ENCODE measurements around the gene TUBB3. TPM values are rescaled to one million over a fixed set of nuclear protein-coding genes. Genes with fewer than 3 reads are reported as not detected.
A peak's percentile ranks its signal among the peaks of the same experiment; 100 is the strongest.

The TUBB3 gene
- total RNA-seq, 4 donors from 2014 or later: 2.2 to 9.6 (median 8.0) TPM; not detected in 1

DNA sequence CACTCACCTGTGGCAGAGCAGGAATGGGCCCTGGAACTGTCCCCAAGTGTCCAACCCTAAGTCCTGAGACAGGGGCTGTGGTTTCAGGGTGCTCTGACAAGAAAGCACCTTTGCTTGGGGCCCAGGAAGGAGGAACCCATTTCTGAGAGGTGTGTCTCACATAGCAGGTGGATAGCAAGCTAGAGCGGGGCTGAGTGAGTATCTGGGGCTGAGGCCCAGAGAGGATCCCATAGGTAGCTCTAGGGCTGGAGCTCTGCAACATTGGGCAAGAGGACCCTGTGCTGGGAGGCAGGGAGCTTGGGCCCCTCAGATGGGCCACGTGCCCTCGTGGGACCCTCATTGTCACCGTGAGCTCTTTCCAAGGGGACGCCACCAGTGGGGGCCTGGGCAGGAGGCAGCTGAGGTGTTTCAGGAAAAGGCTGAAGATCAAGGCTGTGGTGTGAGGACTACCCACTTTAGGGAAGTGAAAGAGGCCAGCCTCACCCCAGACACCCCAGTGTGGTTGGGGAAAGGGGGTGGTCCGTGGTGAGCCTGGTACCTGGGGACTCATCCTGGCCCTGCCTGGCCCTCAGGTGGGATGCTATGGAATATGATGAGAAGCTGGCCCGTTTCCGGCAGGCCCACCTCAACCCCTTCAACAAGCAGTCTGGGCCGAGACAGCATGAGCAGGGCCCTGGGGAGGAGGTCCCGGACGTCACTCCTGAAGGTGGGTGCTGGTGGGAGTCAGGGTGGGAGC is 30.7 kb downstream of the TUBB3 start:
- intact Hi-C loops (cut with DNase I): no loop called here
- WGBS, 2 donors: 80 to 86% methylated on average over 2 to 9 of the region's 11 CpGs
- H3K9me3 ChIP-seq: no peaks in the 10 kb centered on the region
- no peak overlapping the region for H3K27ac ChIP-seq
- H3K4me3 ChIP-seq: no peak overlapping the region
- H3K36me3 ChIP-seq: peaks cover 0 to 48% (median 6%) of the 10 kb centered on the region in 3 donors
- TF ChIP-seq, protein P1, sequence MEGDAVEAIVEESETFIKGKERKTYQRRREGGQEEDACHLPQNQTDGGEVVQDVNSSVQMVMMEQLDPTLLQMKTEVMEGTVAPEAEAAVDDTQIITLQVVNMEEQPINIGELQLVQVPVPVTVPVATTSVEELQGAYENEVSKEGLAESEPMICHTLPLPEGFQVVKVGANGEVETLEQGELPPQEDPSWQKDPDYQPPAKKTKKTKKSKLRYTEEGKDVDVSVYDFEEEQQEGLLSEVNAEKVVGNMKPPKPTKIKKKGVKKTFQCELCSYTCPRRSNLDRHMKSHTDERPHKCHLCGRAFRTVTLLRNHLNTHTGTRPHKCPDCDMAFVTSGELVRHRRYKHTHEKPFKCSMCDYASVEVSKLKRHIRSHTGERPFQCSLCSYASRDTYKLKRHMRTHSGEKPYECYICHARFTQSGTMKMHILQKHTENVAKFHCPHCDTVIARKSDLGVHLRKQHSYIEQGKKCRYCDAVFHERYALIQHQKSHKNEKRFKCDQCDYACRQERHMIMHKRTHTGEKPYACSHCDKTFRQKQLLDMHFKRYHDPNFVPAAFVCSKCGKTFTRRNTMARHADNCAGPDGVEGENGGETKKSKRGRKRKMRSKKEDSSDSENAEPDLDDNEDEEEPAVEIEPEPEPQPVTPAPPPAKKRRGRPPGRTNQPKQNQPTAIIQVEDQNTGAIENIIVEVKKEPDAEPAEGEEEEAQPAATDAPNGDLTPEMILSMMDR (IDR thresholded peaks at IDR 0.05): no peak
- TF ChIP-seq POLR2A (IDR thresholded peaks at IDR 0.05): no peak
- peaks cover 8 to 23% (median 9%) of the 10 kb centered on the region in 3 donors for H3K4me1 ChIP-seq
- H3K27me3 ChIP-seq: no peaks in the 10 kb centered on the region
- DNase-seq: no peak

DNA sequence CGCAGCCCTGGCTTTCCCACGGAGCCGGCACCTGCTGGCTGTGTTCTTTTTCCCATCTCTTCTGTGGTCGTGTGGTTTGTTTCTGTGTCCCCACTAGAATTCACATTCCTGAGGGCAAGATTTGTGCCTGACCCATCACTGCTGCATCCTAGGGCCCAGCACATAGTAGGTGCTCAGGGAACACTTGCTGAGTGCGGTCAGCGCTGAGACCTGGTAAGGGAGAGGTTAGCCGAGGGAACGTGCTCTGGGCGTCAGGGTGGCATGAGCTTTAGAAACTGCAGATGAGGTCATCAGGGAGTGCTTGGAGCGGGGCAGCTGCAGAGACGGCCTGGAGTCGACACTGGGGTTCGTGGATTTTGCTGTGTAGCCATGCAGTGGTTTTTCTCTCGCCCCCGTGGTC is 31.3 kb downstream of the TUBB3 start:
- Histone ChIP-seq H3K4me3 (no peak overlapping the region), H3K27me3 (no peaks in the 10 kb centered on the region), H3K4me1 (peaks cover 4 to 18% (median 5%) of the 10 kb centered on the region in 3 donors), H3K36me3 (peaks cover 0 to 55% (median 9%) of the 10 kb centered on the region in 3 donors), H3K9me3 (no peaks in the 10 kb centered on the region), H3K27ac (no peak overlapping the region)
- WGBS, 2 donors: 87 to 89% methylated on average over 7 to 10 of the region's 15 CpGs
- no peak for DNase-seq
- TF ChIP-seq, protein P1 (IDR thresholded peaks at IDR 0.05): no peak
- no peak for TF ChIP-seq POLR2A (IDR thresholded peaks at IDR 0.05)
- intact Hi-C loops (cut with DNase I): no loop called here

DNA sequence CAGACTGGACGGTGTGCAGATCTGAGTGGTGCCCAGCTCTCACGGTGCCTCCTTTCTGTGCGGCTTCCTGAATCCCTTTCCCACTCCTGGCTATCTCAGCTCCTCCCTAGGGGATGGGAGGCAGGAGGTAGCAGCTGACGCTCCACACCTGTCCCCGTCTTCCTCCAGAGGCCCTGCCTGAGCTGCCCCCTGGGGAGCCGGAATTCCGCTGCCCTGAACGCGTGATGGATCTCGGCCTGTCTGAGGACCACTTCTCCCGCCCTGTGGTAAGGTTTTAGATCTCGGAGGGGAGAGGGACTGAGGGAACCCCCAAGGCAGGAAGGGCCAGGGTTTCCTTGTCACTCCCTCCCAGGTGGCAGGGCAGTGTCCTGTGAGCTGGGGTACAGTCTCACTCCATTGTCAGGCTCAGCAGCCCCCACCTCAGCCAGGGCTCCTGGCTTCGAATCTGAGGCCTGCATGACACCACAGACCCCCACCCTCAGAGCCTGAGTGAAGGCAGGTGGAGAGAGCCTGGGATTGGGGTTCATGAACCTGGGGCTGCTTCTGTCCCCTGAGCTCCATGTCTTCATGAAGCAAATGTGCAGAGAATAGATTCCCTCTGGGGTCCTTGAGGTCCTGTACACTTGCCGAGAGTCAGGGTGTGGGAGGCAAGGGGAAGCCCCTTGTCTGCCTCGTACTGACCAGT is 32.0 kb downstream of the TUBB3 start:
- Histone ChIP-seq H3K27ac (no peak overlapping the region), H3K27me3 (no peaks in the 10 kb centered on the region), H3K36me3 (peaks cover 0 to 61% (median 9%) of the 10 kb centered on the region in 3 donors), H3K4me1 (peaks cover 0 to 12% (median 0%) of the 10 kb centered on the region in 3 donors), H3K9me3 (no peaks in the 10 kb centered on the region), H3K4me3 (no peak overlapping the region)
- no peak for TF ChIP-seq POLR2A (IDR thresholded peaks at IDR 0.05)
- TF ChIP-seq, protein P1 (IDR thresholded peaks at IDR 0.05): no peak
- no peak for DNase-seq
- 84 to 87% methylated on average over 3 to 7 of the region's 15 CpGs for WGBS, 2 donors
- intact Hi-C loops (cut with DNase I): no loop called here

DNA sequence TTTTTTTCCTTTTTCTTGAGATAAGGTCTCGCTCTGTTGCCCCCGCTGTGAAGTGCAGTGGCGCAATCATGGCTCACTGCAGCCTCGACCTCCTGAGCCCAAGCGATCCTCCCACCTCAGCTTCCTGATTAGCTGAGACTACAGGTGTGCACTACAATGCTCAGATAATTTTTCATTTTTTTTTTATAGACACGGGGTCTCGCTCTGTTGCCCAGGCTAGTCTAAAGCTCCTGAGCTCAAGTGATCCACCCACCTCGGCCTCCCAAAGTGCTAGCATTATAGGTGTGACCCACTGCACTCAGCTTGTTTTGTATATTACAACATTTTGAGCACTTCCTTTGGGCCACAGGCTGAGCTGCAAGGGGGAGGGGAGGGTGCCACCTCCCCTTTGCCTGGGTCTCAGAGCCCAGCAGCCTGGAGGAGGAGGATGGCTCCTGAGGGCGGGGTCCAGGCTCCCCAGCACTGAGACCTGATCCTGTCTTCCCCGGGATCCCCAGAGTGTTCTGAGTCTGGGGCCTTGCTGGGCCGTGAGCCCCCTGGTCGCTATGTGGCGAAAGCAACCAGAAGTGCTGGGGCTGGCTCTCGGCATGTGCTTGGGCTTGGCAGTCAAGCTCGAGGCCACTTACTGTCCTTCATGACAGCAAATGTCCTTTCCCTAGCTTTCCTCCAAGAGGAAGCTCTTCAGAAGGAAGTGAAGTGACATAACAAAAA is 33.5 kb downstream of the TUBB3 start:
- TF ChIP-seq, protein P1 (IDR thresholded peaks at IDR 0.05): no peak
- TF ChIP-seq POLR2A (IDR thresholded peaks at IDR 0.05): no peak
- Histone ChIP-seq H3K9me3 (no peaks in the 10 kb centered on the region), H3K27me3 (no peaks in the 10 kb centered on the region), H3K4me1 (peaks cover 0 to 11% (median 0%) of the 10 kb centered on the region in 3 donors), H3K27ac (peak overlapping the region in 1 of 4 donors; percentile 21), H3K4me3 (no peak overlapping the region), H3K36me3 (peaks cover 0 to 77% (median 9%) of the 10 kb centered on the region in 3 donors)
- intact Hi-C loops (cut with DNase I): no loop called here
- no peak for DNase-seq
- WGBS, 2 donors: 82 to 88% methylated on average over 9 to 10 of the region's 15 CpGs
